NCI-H748 (cell line): ENCODE measurements around the gene CHTF8.
"Not testable (repeated sequence)": the region's sequence is repeated elsewhere in the genome, so short reads cannot be mapped to it uniquely, and the experiment has no call there.

Experiments used
- DNase-seq: peaks from one replicate; lab custom pipeline; 2025; ENCODE audit not compliant: unreplicated experiment; lab: John Stamatoyannopoulos, UW

CHTF8 gene

GRCh38 chr16:69139464-69139863 lies 7.1 kb upstream of the CHTF8 start:
- DNase-seq = not testable (repeated sequence)

- no peak for DNase-seq
Measured at GRCh38 chr16:69138608-69139007, 6.2 kb upstream of the CHTF8 start.

GRCh38 chr16:69133373-69133954 lies 1.1 kb upstream of the CHTF8 start:
- no peak for DNase-seq

GRCh38 chr16:69131839-69132423 lies 457 bp downstream of the CHTF8 start:
- DNase-seq = peak; percentile 79

GRCh38 chr16:69131167-69131838 lies 1.1 kb downstream of the CHTF8 start:
- DNase-seq = peak; percentile 35

GRCh38 chr16:69130461-69130860 lies 1.9 kb downstream of the CHTF8 start:
- no peak for DNase-seq

- DNase-seq = no peak
Measured at GRCh38 chr16:69127966-69128510, 4.3 kb downstream of the CHTF8 start.

GRCh38 chr16:69126801-69127200 lies 5.6 kb downstream of the CHTF8 start:
- not testable (repeated sequence) for DNase-seq

GRCh38 chr16:69126221-69126620 lies 6.2 kb downstream of the CHTF8 start:
- no peak for DNase-seq

- DNase-seq = not testable (repeated sequence)
Measured at GRCh38 chr16:69124961-69125360, 7.4 kb downstream of the CHTF8 start.

- DNase-seq = not testable (repeated sequence)
Measured at GRCh38 chr16:69124406-69124805, 8.0 kb downstream of the CHTF8 start.

- DNase-seq = peak; percentile 62
Measured at GRCh38 chr16:69123910-69124309, 8.5 kb downstream of the CHTF8 start.

- DNase-seq = no peak
Measured at GRCh38 chr16:69120096-69120664, 12.2 kb downstream of the CHTF8 start.

GRCh38 chr16:69119536-69119935 lies 12.9 kb downstream of the CHTF8 start:
- DNase-seq = no peak

- no peak for DNase-seq
Measured at GRCh38 chr16:69118994-69119393, 13.4 kb downstream of the CHTF8 start.

GRCh38 chr16:69118468-69118867 lies 13.9 kb downstream of the CHTF8 start:
- no peak for DNase-seq

GRCh38 chr16:69116906-69117305 lies 15.5 kb downstream of the CHTF8 start:
- no peak for DNase-seq

- DNase-seq = no peak
Measured at GRCh38 chr16:69116256-69116875, 16.0 kb downstream of the CHTF8 start.

GRCh38 chr16:69115837-69116236 lies 16.6 kb downstream of the CHTF8 start:
- no peak for DNase-seq

- no peak for DNase-seq
Measured at GRCh38 chr16:69115361-69115760, 17.0 kb downstream of the CHTF8 start.

GRCh38 chr16:69114976-69115355 lies 17.4 kb downstream of the CHTF8 start:
- DNase-seq = no peak
